IMR-90 (cell line): ENCODE results near the gene ATP1B3. TPM values are rescaled to one million over a fixed set of nuclear protein-coding genes. Genes with fewer than 3 reads are reported as not detected.

ENCODE experiments used
- ATAC-seq: fragments of 200-7000 bp; cut with Tn5 transposase; 2 replicates; pipeline ENCODE4 v1.9.1; 2020; ENCODE audit warnings: low read depth, mild to moderate bottlenecking, moderate library complexity
- BruUV-seq: library from RNA; stranded (reverse); fragments of 400-500 nt; replicated peaks from 2 replicates; lab custom pipeline; 2021; lab: Mats Ljungman, UMichigan
- CTCF ChIA-PET: fragments of 300-600 bp; formaldehyde crosslinking; extraction: SDS; loops from one replicate; lab custom pipeline; 2021; ENCODE audit warnings: antibody characterized with exemption; lab: Yijun Ruan, JAX
- POLR2A ChIA-PET: fragments of 300-600 bp; sonication (Branson Sonifier 250); formaldehyde crosslinking; loops from one replicate; lab custom pipeline; 2022; ENCODE audit warnings: antibody characterized with exemption; ENCODE audit not compliant: unreplicated experiment; lab: Charles Lee
- DNase-seq: peaks from one replicate; pipeline ENCODE4 v3.0.0; 2013
- H2AFZ ChIP-seq: replicated peaks from 2 replicates; pipeline ENCODE3; 2013; ENCODE audit warnings: low read length, mild to moderate bottlenecking; ENCODE audit not compliant: poor library complexity
- H2AK5ac ChIP-seq: 2 replicates; pipeline ENCODE4 v1.6.1; 2013; ENCODE audit warnings: low read depth, low read length, inconsistent platforms
- H2AK9ac ChIP-seq: replicated peaks from 2 replicates; pipeline ENCODE3; 2013; ENCODE audit warnings: mild to moderate bottlenecking, low read depth, low read length, moderate library complexity; ENCODE audit not compliant: poor library complexity
- H2BK120ac ChIP-seq: 2 replicates; pipeline ENCODE4 v1.6.1; 2013; ENCODE audit warnings: low read depth, low read length, inconsistent platforms
- H2BK15ac ChIP-seq: 3 replicates; pipeline ENCODE4 v1.6.1; 2013; ENCODE audit warnings: low read depth, low read length, inconsistent platforms
- H2BK20ac ChIP-seq: 2 replicates; pipeline ENCODE4 v1.6.1; 2013; ENCODE audit warnings: low read depth, mild to moderate bottlenecking, inconsistent platforms, low read length, moderate library complexity
- H2BK5ac ChIP-seq: 2 replicates; pipeline ENCODE4 v1.6.1; 2013; ENCODE audit warnings: mild to moderate bottlenecking, low read depth, low read length, inconsistent platforms; ENCODE audit not compliant: poor library complexity, severe bottlenecking
- H3K14ac ChIP-seq: replicated peaks from 2 replicates; pipeline ENCODE4 v1.6.1; 2013; ENCODE audit warnings: low read depth, low read length, inconsistent platforms
- H3K18ac ChIP-seq: 2 replicates; pipeline ENCODE4 v1.6.1; 2013; ENCODE audit warnings: low read depth, low read length, control low read depth
- H3K23ac ChIP-seq: 2 replicates; pipeline ENCODE4 v1.6.1; 2013; ENCODE audit warnings: low read depth, low read length, inconsistent platforms
- H3K27ac ChIP-seq: 2 replicates; pipeline ENCODE4 v1.5.1; 2013; ENCODE audit warnings: mild to moderate bottlenecking, control low read depth, low read length; ENCODE audit not compliant: insufficient read depth
- H3K27me3 ChIP-seq: 2 replicates; pipeline ENCODE4 v1.6.1; 2013; ENCODE audit warnings: low read length; ENCODE audit not compliant: control insufficient read depth, insufficient read depth
- H3K36me3 ChIP-seq: 2 replicates; pipeline ENCODE4 v1.6.1; 2013; ENCODE audit warnings: low read length, mixed read lengths; ENCODE audit not compliant: control insufficient read depth, insufficient read depth
- H3K4ac ChIP-seq: 2 replicates; pipeline ENCODE4 v1.6.1; 2013; ENCODE audit warnings: low read depth, low read length, inconsistent platforms
- H3K4me1 ChIP-seq: 2 replicates; pipeline ENCODE4 v1.6.1; 2013; ENCODE audit warnings: low read length, mixed read lengths; ENCODE audit not compliant: control insufficient read depth, insufficient read depth
- H3K4me2 ChIP-seq: 2 replicates; pipeline ENCODE4 v1.6.1; 2013; ENCODE audit warnings: low read depth, mild to moderate bottlenecking, control low read depth, low read length, moderate library complexity
- H3K4me3 ChIP-seq: 2 replicates; pipeline ENCODE4 v1.5.1; 2013; ENCODE audit warnings: low read depth, mild to moderate bottlenecking, control low read depth, low read length, moderate library complexity; ENCODE audit not compliant: insufficient read depth
- H3K56ac ChIP-seq: 2 replicates; pipeline ENCODE4 v1.6.1; 2013; ENCODE audit warnings: low read length, inconsistent platforms; ENCODE audit not compliant: insufficient read depth; ENCODE audit errors: extremely low read depth
- H3K79me1 ChIP-seq, 2 experiments: 2 replicates each; pipeline ENCODE4 v1.6.1; 2013; ENCODE audit warnings: low read length in 2 of 2, inconsistent platforms in 1 of 2, low read depth in 1 of 2
- H3K9ac ChIP-seq: 2 replicates; pipeline ENCODE4 v1.6.1; 2013; ENCODE audit warnings: low read depth, low read length, control low read depth
- H3K9me1 ChIP-seq: 2 replicates; pipeline ENCODE4 v1.6.1; 2013; ENCODE audit warnings: low read length, inconsistent platforms; ENCODE audit not compliant: insufficient read depth
- H3K9me3 ChIP-seq: 2 replicates; pipeline ENCODE4 v1.6.1; 2013; ENCODE audit warnings: low read length; ENCODE audit not compliant: control insufficient read depth, insufficient read depth
- H4K20me1 ChIP-seq: 2 replicates; pipeline ENCODE4 v1.6.1; 2013; ENCODE audit warnings: low read length, inconsistent platforms; ENCODE audit not compliant: insufficient read depth
- H4K5ac ChIP-seq: 2 replicates; pipeline ENCODE4 v1.6.1; 2013; ENCODE audit warnings: mild to moderate bottlenecking, low read depth, low read length, control low read depth
- H4K8ac ChIP-seq, 2 experiments: 2 replicates each; pipeline ENCODE4 v1.6.1; 2013; ENCODE audit warnings: low read depth in 2 of 2, low read length in 2 of 2, control low read depth in 1 of 2, inconsistent platforms in 1 of 2
- H4K91ac ChIP-seq: 2 replicates; pipeline ENCODE4 v1.6.1; 2013; ENCODE audit warnings: low read depth, low read length, inconsistent platforms; ENCODE audit not compliant: insufficient read depth
- BHLHE40 ChIP-seq: fragments of 150-350 bp; IDR thresholded peaks from 2 replicates; pipeline ENCODE4 v1.6.1; 2016; ENCODE audit warnings: mild to moderate bottlenecking, low read depth, low read length
- CEBPB ChIP-seq: IDR thresholded peaks from 2 replicates; pipeline ENCODE4 v1.6.1; 2012; ENCODE audit warnings: low read depth, low read length, improper control_type of control experiment
- CHD1 ChIP-seq: IDR thresholded peaks from 2 replicates; pipeline ENCODE4 v1.6.1; 2012; ENCODE audit warnings: low read depth, low read length, improper control_type of control experiment
- CTCF ChIP-seq: conservative IDR thresholded peaks from 2 replicates; pipeline ENCODE4 v1.5.1; 2012; ENCODE audit warnings: mild to moderate bottlenecking, low read depth, low read length, improper control_type of control experiment
- ELK1 ChIP-seq: fragments of 150-350 bp; IDR thresholded peaks from 2 replicates; pipeline ENCODE4 v1.6.1; 2016; ENCODE audit warnings: low read depth, mild to moderate bottlenecking, low read length, moderate library complexity, borderline replicate concordance
- FOS ChIP-seq: fragments of 150-350 bp; IDR thresholded peaks from 2 replicates; pipeline ENCODE4 v1.6.1; 2016; ENCODE audit warnings: low read depth, low read length
- MAFK ChIP-seq: IDR thresholded peaks from 2 replicates; pipeline ENCODE4 v1.6.1; 2012; ENCODE audit warnings: low read depth, low read length, improper control_type of control experiment
- MAZ ChIP-seq: IDR thresholded peaks from 2 replicates; pipeline ENCODE4 v1.6.1; 2012; ENCODE audit warnings: low read depth, mild to moderate bottlenecking, low read length, improper control_type of control experiment, moderate library complexity, borderline replicate concordance
- MXI1 ChIP-seq: IDR thresholded peaks from 2 replicates; pipeline ENCODE4 v1.6.1; 2012; ENCODE audit warnings: low read depth, mild to moderate bottlenecking, low read length, moderate library complexity, borderline replicate concordance
- NFE2L2 ChIP-seq: fragments of 150-350 bp; IDR thresholded peaks from 2 replicates; pipeline ENCODE4 v1.6.1; 2016; ENCODE audit warnings: low read depth, mild to moderate bottlenecking, low read length
- POLR2A ChIP-seq: IDR thresholded peaks from 2 replicates; pipeline ENCODE4 v1.6.1; 2012; ENCODE audit warnings: mild to moderate bottlenecking, low read depth, low read length
- RAD21 ChIP-seq: IDR thresholded peaks from 2 replicates; pipeline ENCODE4 v1.6.1; 2012; ENCODE audit warnings: low read length, improper control_type of control experiment
- RCOR1 ChIP-seq: IDR thresholded peaks from 2 replicates; pipeline ENCODE4 v1.6.1; 2012; ENCODE audit warnings: mild to moderate bottlenecking, low read length, improper control_type of control experiment; ENCODE audit not compliant: insufficient replicate concordance
- RFX5 ChIP-seq: IDR thresholded peaks from 2 replicates; pipeline ENCODE4 v1.8.0; 2012; ENCODE audit warnings: low read depth, mild to moderate bottlenecking, low read length, moderate library complexity
- SMC3 ChIP-seq: fragments of 150-350 bp; IDR thresholded peaks from 2 replicates; pipeline ENCODE4 v1.6.1; 2016; ENCODE audit warnings: low read depth, mild to moderate bottlenecking, antibody characterized with exemption, low read length, moderate library complexity
- USF2 ChIP-seq: fragments of 150-350 bp; IDR thresholded peaks from 2 replicates; pipeline ENCODE4 v1.6.1; 2017; ENCODE audit warnings: mild to moderate bottlenecking, antibody characterized with exemption, low read length, low read depth
- WGBS, 2 experiments: methylation state at CpG; one replicate each; pipeline versions ENCODE4 v1.1.5 to v1.1.7; 2013; ENCODE audit warnings: missing lambda C conversion rate in 2 of 2; ENCODE audit not compliant: insufficient read length in 1 of 2; ENCODE audit errors: extremely low coverage in 2 of 2; 5-methylcytosine and 5-hydroxymethylcytosine counted together
- dilution Hi-C: fragments of 300-500 bp; cut with HindIII; formaldehyde crosslinking; loops from one replicate; pipeline ENCODE4 v1.14.3; 2018; ENCODE audit warnings: low sequenced_read_pairs; ENCODE audit not compliant: unreplicated experiment
- in situ Hi-C: fragments of 300-500 bp; cut with MboI; formaldehyde crosslinking; loops from 3 replicates; pipeline ENCODE4 v1.14.3; 2019; ENCODE audit warnings: low sequenced_read_pairs, inconsistent platforms, mixed read lengths
- intact Hi-C: fragments of 100-400 bp; cut with micrococcal nuclease; formaldehyde crosslinking; loops from 2 replicates; pipeline ENCODE4 v1.10.0; 2022
- polyA plus RNA-seq, 3 experiments: library from polyadenylated mRNA; depleted of rRNA; stranded (reverse); fragments of >200 nt; gene quantifications; 2 replicates each; pipeline ENCODE4 v1.2.3, GENCODE V29; 2012; ENCODE audit warnings: low replicate concordance in 1 of 3
- total RNA-seq: library from RNA; depleted of rRNA; stranded (reverse); fragments of >200 nt; gene quantifications from 2 replicates; pipeline ENCODE4 v1.2.3, GENCODE V29; 2012

ATP1B3 gene
- total and polyA plus RNA-seq, 2 of the 4 experiments (the other 2 are of a cell fraction), result 64.3 to 126 TPM

- H4K8ac ChIP-seq, result peak overlapping the region in 1 of 2 experiments; percentile 66; a peak in 1 of 4 replicates
- dilution Hi-C loops (no loop called here), in situ Hi-C loops (loop anchor here (25.0 kb wide), 1 partner anchor 544 kb away; no protein-coding TSS in a partner anchor), intact Hi-C loops (no loop called here)
- H2AK5ac ChIP-seq, result 0 out of 2 replicates have a peak overlapping the region, but pooled peaks have one; percentile 37
- no peak overlapping the region for H3K56ac ChIP-seq
- H3K27me3 ChIP-seq, result no peaks in the 10 kb centered on the region
- no peak overlapping the region for H2AK9ac ChIP-seq
- H3K9me1 ChIP-seq, result peaks cover 8% of the 10 kb centered on the region
- BruUV-seq, result no TSS peak
- no peak overlapping the region for H2BK20ac ChIP-seq
- H3K14ac ChIP-seq, result no peak overlapping the region
- peaks cover 12 to 50% of the 10 kb centered on the region in 2 experiments for H3K79me1 ChIP-seq
- no peak overlapping the region for H3K4me3 ChIP-seq
- WGBS, 2 experiments, result no CpG with 5 or more reads among the region's 4 CpGs
- H2BK15ac ChIP-seq, result no peak overlapping the region
- no peak overlapping the region for H2AFZ ChIP-seq
- CTCF ChIA-PET, result no interaction called here
- peaks cover 10% of the 10 kb centered on the region; the same call in 1 of the 2 replicates for H3K36me3 ChIP-seq
- no peaks in the 10 kb centered on the region for H3K9me3 ChIP-seq
- ATAC-seq, result no peak
- no peak overlapping the region for H3K4me2 ChIP-seq
- H3K4ac ChIP-seq, result no peak overlapping the region
- peak overlapping the region; percentile 77; the same call in 1 of the 2 replicates for H4K5ac ChIP-seq
- H2BK5ac ChIP-seq, result no peak overlapping the region
- H3K4me1 ChIP-seq, result peaks cover 4% of the 10 kb centered on the region
- H3K23ac ChIP-seq, result peak overlapping the region; percentile 56; the same call in 1 of the 2 replicates
- peaks cover 13% of the 10 kb centered on the region; the same call in 1 of the 2 replicates for H4K20me1 ChIP-seq
- TF ChIP-seq RCOR1 (no peak), ELK1 (no peak), CEBPB (no peak), POLR2A (no peak), CTCF (no peak), FOS (no peak), MAFK (no peak), RFX5 (no peak), USF2 (no peak), CHD1 (no peak), SMC3 (no peak), MAZ (no peak), NFE2L2 (no peak), RAD21 (no peak), BHLHE40 (no peak), MXI1 (no peak)
- H3K9ac ChIP-seq, result no peak overlapping the region
- no peak overlapping the region for H3K27ac ChIP-seq
- DNase-seq, result no peak
- POLR2A ChIA-PET, result no interaction called here
- H2BK120ac ChIP-seq, result no peak overlapping the region
- no peak overlapping the region for H3K18ac ChIP-seq
- H4K91ac ChIP-seq, result no peak overlapping the region
Observed at GRCh38 chr3:141881702-141882101, 5.3 kb downstream of the ATP1B3 start.
